SK-N-MC (cell line): Measurements from ENCODE around the gene ISM1.

Source experiments
- EZH2 ChIP-seq: fragments of 200-600 bp; sonication (generic); IDR thresholded peaks from one replicate; pipeline ENCODE4 v1.6.1; 2017; ENCODE audit warnings: antibody characterized with exemption
- FOXP2 ChIP-seq: optimal IDR thresholded peaks from 2 replicates; pipeline ENCODE3; 2011; ENCODE audit warnings: mild to moderate bottlenecking, moderate library complexity; ENCODE audit not compliant: insufficient read depth; ENCODE audit errors: extremely low read length, control extremely low read depth
- POLR2AphosphoS5 ChIP-seq: IDR thresholded peaks from 2 replicates; pipeline ENCODE4 v1.6.1; 2012; ENCODE audit warnings: mild to moderate bottlenecking, low read depth, low read length, borderline replicate concordance

DNA sequence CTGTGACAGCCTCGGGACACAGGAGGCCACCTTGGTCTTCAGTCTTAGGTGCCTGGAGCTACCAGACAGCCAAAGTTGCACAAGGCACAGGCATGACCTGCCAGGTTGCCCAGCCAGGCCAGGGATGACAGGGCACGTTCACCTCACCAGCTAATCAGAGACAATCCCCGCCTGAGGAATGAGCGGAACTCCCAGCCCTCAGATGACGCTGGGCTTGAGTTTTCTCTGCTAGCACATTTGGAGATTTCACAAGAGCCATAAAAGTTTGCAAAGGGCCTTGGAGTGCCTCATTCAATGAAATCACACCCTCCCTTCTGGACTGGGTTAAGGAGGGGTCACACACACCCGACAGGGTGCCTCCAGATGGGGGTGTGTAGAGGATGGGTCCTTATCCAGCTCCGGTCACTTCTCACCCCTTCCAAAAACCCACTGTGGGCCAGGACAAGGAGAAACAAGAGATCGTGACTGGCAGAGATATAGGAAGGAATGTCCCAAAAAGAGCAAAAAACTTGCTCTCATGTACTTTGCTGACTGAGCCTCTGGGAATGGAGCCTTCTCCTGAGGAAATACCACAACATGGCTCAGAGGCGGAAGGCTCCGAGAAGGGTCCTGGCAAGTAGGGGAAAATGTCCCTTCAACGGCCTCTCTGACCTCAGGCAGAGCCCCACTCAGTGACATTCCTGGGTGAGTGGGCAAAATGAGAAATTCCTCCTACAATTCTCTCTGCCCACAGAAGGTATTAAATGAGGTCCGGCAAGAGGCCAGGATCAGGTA, 121.6 kb downstream of the ISM1 start:
- no peak for TF ChIP-seq EZH2
- no peak for TF ChIP-seq POLR2AphosphoS5
- no peak for TF ChIP-seq FOXP2
